Neural progenitor cell (in vitro differentiated cells): ENCODE measurements around the gene MKLN1. TPM values are rescaled to one million over a fixed set of nuclear protein-coding genes. Genes with fewer than 3 reads are reported as not detected.

Experiments used
- DNase-seq: peaks from one replicate; pipeline ENCODE4 v3.0.0-alpha.2; 2016; ENCODE audit warnings: low spot score
- H2AFZ ChIP-seq: fragments of 200-600 bp; sonication (generic); replicated peaks from 2 replicates; pipeline ENCODE4 v1.6.1; 2016; ENCODE audit warnings: antibody characterized with exemption
- H3F3A ChIP-seq: fragments of 200-600 bp; sonication (generic); 2 replicates; pipeline ENCODE4 v1.6.1; 2016; ENCODE audit warnings: antibody characterized with exemption, low read depth
- H3K27ac ChIP-seq: fragments of 200-600 bp; sonication (generic); 2 replicates; pipeline ENCODE4 v1.5.1; 2016; ENCODE audit warnings: mild to moderate bottlenecking
- H3K27me3 ChIP-seq: fragments of 200-600 bp; sonication (generic); 2 replicates; pipeline ENCODE4 v1.6.1; 2016; ENCODE audit warnings: mild to moderate bottlenecking, moderate library complexity
- H3K36me3 ChIP-seq: fragments of 200-600 bp; sonication (generic); 2 replicates; pipeline ENCODE4 v1.5.1; 2016
- H3K4me1 ChIP-seq: fragments of 200-600 bp; sonication (generic); 2 replicates; pipeline ENCODE4 v1.6.1; 2016; ENCODE audit warnings: mixed run types
- H3K4me2 ChIP-seq: fragments of 200-600 bp; sonication (generic); 2 replicates; pipeline ENCODE4 v1.6.1; 2016
- H3K4me3 ChIP-seq: fragments of 200-600 bp; sonication (generic); 2 replicates; pipeline ENCODE4 v1.5.1; 2016
- H3K79me2 ChIP-seq: fragments of 200-600 bp; sonication (generic); 2 replicates; pipeline ENCODE4 v1.6.1; 2016; ENCODE audit warnings: low read depth
- H3K9ac ChIP-seq: fragments of 200-600 bp; sonication (generic); 2 replicates; pipeline ENCODE4 v1.6.1; 2016
- H3K9me3 ChIP-seq: fragments of 200-600 bp; sonication (generic); 2 replicates; pipeline ENCODE4 v1.5.1; 2016; ENCODE audit warnings: low read depth
- H4K20me1 ChIP-seq: fragments of 200-600 bp; sonication (generic); 2 replicates; pipeline ENCODE4 v1.6.1; 2016; ENCODE audit warnings: low read depth
- H3K27ac Mint-ChIP-seq: 3 replicates; pipeline ENCODE4 v1.8.0; 2021; ENCODE audit warnings: mixed read lengths
- H3K27me3 Mint-ChIP-seq: 2 replicates; pipeline ENCODE4 v1.8.0; 2022; ENCODE audit warnings: low read depth, mild to moderate bottlenecking, inconsistent platforms, moderate library complexity, mixed read lengths; ENCODE audit not compliant: insufficient read depth
- H3K36me3 Mint-ChIP-seq: 3 replicates; pipeline ENCODE4 v1.8.0; 2021; ENCODE audit warnings: mixed read lengths
- H3K4me1 Mint-ChIP-seq: 3 replicates; pipeline ENCODE4 v1.8.0; 2021; ENCODE audit warnings: mixed read lengths
- H3K4me3 Mint-ChIP-seq: 3 replicates; pipeline ENCODE4 v1.8.0; 2021; ENCODE audit warnings: mild to moderate bottlenecking, moderate library complexity, mixed read lengths
- H3K9me3 Mint-ChIP-seq: 3 replicates; pipeline ENCODE4 v1.8.0; 2020; ENCODE audit warnings: mixed read lengths
- CTCF ChIP-seq: fragments of 200-600 bp; sonication (generic); IDR thresholded peaks from 2 replicates; pipeline ENCODE4 v1.5.1; 2017; ENCODE audit warnings: antibody characterized with exemption, mild to moderate bottlenecking
- EZH2 ChIP-seq: fragments of 200-600 bp; sonication (generic); IDR thresholded peaks from 2 replicates; pipeline ENCODE4 v1.6.1; 2017; ENCODE audit warnings: antibody characterized with exemption, mild to moderate bottlenecking, moderate library complexity
- EZH2phosphoT487 ChIP-seq: fragments of 200-600 bp; sonication (generic); IDR thresholded peaks from 2 replicates; pipeline ENCODE4 v1.6.1; 2017; ENCODE audit warnings: antibody characterized with exemption
- total RNA-seq: library from RNA; depleted of rRNA; stranded (reverse); fragments of >200 nt; gene quantifications from 2 replicates; pipeline ENCODE4 v1.2.3, GENCODE V29; 2015; ENCODE audit warnings: low replicate concordance

Gene MKLN1
- total RNA-seq, 1 donor from 2014 or later, result 60.9 TPM

- H3K27me3 Mint-ChIP-seq, result no peaks in the 10 kb centered on the region
- H3K9me3 Mint-ChIP-seq, result peaks cover 2% of the 10 kb centered on the region
- no peak overlapping the region for H3K4me3 Mint-ChIP-seq
- Histone ChIP-seq H3K79me2 (peaks cover 53% of the 10 kb centered on the region), H3K27me3 (no peaks in the 10 kb centered on the region), H3K4me2 (no peak overlapping the region), H4K20me1 (peaks cover 9% of the 10 kb centered on the region), H3K27ac (no peak overlapping the region), H3K36me3 (peaks cover 9% of the 10 kb centered on the region), H3F3A (no peaks in the 10 kb centered on the region), H3K9ac (no peak overlapping the region), H3K4me1 (no peaks in the 10 kb centered on the region), H3K9me3 (no peaks in the 10 kb centered on the region), H2AFZ (no peak overlapping the region), H3K4me3 (no peak overlapping the region)
- DNase-seq, result no peak
- no peaks in the 10 kb centered on the region for H3K4me1 Mint-ChIP-seq
- TF ChIP-seq CTCF, result no peak
- TF ChIP-seq EZH2, result no peak
- TF ChIP-seq EZH2phosphoT487, result no peak
- H3K36me3 Mint-ChIP-seq, result peaks cover 25% of the 10 kb centered on the region
- no peak overlapping the region for H3K27ac Mint-ChIP-seq
Observed at GRCh38 chr7:131384286-131384635, 56.6 kb downstream of the MKLN1 start.

DNA sequence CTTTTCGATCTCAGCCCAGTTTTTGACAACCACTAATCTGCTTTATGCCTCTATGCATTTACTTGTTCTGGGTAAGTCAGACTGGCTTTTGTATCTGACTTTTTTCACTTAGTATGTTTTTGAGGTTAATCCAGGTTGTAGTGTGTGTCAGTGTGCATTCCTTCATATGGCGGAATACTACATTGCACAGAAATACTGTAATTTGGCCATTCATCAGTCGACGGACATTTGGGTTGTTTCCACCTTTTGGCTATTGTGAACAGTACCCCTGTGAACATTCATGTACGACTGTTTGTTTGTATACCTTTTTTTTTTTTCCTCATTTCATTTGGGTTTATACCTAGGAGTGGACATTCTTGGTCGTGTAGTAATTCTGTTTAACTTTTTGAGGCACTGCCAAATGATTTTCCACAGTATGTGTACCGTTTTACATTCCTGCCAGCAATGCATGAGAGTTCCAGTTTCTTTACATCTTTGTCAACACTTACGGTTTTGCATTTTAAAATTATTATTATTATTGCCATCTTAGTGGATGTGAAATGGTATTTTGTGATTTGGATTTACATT, 57.4 kb downstream of the MKLN1 start:
- no peaks in the 10 kb centered on the region for H3K27me3 Mint-ChIP-seq
- Histone ChIP-seq H3K27me3 (no peaks in the 10 kb centered on the region), H3K27ac (no peak overlapping the region), H4K20me1 (peaks cover 9% of the 10 kb centered on the region), H3K9ac (no peak overlapping the region), H3K79me2 (peaks cover 45% of the 10 kb centered on the region), H2AFZ (no peak overlapping the region), H3K4me1 (no peaks in the 10 kb centered on the region), H3F3A (no peaks in the 10 kb centered on the region), H3K9me3 (no peaks in the 10 kb centered on the region), H3K4me3 (no peak overlapping the region), H3K36me3 (peaks cover 10% of the 10 kb centered on the region), H3K4me2 (no peak overlapping the region)
- no peak for DNase-seq
- TF ChIP-seq EZH2, result no peak
- TF ChIP-seq EZH2phosphoT487, result no peak
- no peak for TF ChIP-seq CTCF
- no peaks in the 10 kb centered on the region for H3K4me1 Mint-ChIP-seq
- no peak overlapping the region for H3K4me3 Mint-ChIP-seq
- H3K27ac Mint-ChIP-seq, result no peak overlapping the region
- H3K9me3 Mint-ChIP-seq, result peaks cover 2% of the 10 kb centered on the region
- H3K36me3 Mint-ChIP-seq, result peaks cover 22% of the 10 kb centered on the region

DNA sequence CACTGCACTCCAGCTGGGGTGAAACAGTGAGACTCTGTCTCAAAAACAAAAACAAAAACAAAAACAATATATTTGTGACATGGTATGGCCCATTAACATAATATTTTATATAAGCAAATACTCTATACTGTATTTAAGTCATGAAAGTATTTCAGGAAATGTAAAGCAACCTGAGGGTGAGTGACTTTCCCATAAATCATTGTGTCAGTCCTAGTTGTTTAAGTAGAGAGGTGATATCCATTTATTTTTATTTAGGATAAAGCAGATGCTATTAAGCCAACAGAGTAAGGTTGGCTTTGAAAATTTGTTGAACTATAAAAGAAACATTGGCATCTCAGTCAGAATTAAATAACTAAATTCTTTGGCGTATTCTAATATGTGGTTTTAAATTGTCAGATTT, 60.5 kb downstream of the MKLN1 start:
- Histone ChIP-seq H3K4me2 (no peak overlapping the region), H3K79me2 (peaks cover 32% of the 10 kb centered on the region), H2AFZ (no peak overlapping the region), H3K27me3 (no peaks in the 10 kb centered on the region), H3K27ac (no peak overlapping the region), H4K20me1 (peaks cover 12% of the 10 kb centered on the region), H3K4me3 (no peak overlapping the region), H3K9ac (no peak overlapping the region), H3F3A (peaks cover 4% of the 10 kb centered on the region), H3K36me3 (peaks cover 10% of the 10 kb centered on the region), H3K9me3 (no peaks in the 10 kb centered on the region), H3K4me1 (no peaks in the 10 kb centered on the region)
- DNase-seq, result no peak
- TF ChIP-seq EZH2phosphoT487, result no peak
- no peak for TF ChIP-seq CTCF
- TF ChIP-seq EZH2, result no peak
- no peak overlapping the region for H3K4me3 Mint-ChIP-seq
- peaks cover 13% of the 10 kb centered on the region for H3K36me3 Mint-ChIP-seq
- H3K27ac Mint-ChIP-seq, result no peak overlapping the region
- H3K4me1 Mint-ChIP-seq, result no peaks in the 10 kb centered on the region
- no peaks in the 10 kb centered on the region for H3K27me3 Mint-ChIP-seq
- H3K9me3 Mint-ChIP-seq, result peaks cover 2% of the 10 kb centered on the region
